GM19455 (cell line): Measurements from ENCODE around the gene HNRNPH2.

Experiments used
- ATAC-seq: cut with Tn5 transposase; IDR thresholded peaks from one replicate; pipeline ENCODE4 v1.9.1; 2021; ENCODE audit not compliant: unreplicated experiment

The HNRNPH2 gene

GRCh38 chrX:101450961-101451360 is 42.9 kb downstream of the HNRNPH2 start:
- ATAC-seq = no peak

DNA sequence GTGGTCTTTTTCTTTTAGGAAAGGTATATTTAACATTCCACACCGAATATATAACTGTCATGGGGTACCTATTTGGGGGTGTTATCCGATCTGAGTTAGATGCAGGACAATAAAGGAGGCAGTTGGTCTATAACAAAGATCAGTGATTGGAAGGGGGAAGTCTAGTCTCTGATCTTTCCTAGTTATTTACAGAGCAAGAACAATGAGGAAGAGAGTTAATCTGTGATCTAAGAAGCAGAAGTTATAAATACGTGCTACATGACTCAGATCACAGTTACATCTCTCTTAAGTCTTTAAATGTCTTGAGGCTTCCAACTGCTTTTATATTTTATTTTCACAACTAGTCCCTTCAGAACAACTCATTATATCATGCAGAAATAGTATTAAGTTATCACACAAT is 44.0 kb downstream of the HNRNPH2 start:
- ATAC-seq = no peak

DNA sequence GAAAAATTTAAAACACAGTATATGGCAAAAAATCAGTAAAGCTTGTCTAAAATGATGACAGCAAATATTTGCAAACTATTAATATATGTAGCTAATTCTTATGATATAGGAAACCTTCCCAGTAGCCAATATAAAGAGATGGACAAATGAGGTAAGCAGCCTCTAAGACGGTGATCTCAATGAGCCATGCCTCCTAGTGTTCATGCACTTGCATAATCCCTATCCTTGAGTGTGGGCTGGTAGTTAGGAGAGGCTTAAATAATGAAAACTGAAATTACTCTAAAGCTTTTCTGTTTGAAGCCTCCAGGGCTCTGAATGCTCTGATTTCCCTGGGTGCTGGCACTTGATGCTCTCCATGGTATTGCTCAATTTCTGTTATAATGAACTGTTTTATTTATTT is 52.6 kb downstream of the HNRNPH2 start:
- ATAC-seq = no peak

- ATAC-seq = no peak
Observed at GRCh38 chrX:101462892-101463291, 54.9 kb downstream of the HNRNPH2 start.
